Loucy (cell line): ENCODE data around the gene XRCC5.
A peak's percentile ranks its signal among the peaks of the same experiment; 100 is the strongest.

ENCODE experiments used
- H2AFZ ChIP-seq: fragments of 200-600 bp; sonication (generic); 2 replicates; pipeline ENCODE4 v1.6.0; 2016; ENCODE audit warnings: antibody characterized with exemption, mild to moderate bottlenecking, low read length, moderate library complexity
- H3F3A ChIP-seq: fragments of 200-600 bp; 2 replicates; pipeline ENCODE4 v1.6.0; 2016; ENCODE audit warnings: antibody characterized with exemption, low read depth, mild to moderate bottlenecking
- H3K27me3 ChIP-seq: fragments of 200-600 bp; sonication (generic); 2 replicates; pipeline ENCODE4 v1.6.1; 2014; ENCODE audit warnings: low read length, mild to moderate bottlenecking; ENCODE audit not compliant: insufficient read depth, poor library complexity, severe bottlenecking
- H3K36me3 ChIP-seq: fragments of 200-600 bp; sonication (generic); 2 replicates; pipeline ENCODE4 v1.6.1; 2016; ENCODE audit warnings: low read length; ENCODE audit not compliant: insufficient read depth
- H3K4me1 ChIP-seq: fragments of 200-600 bp; sonication (generic); 2 replicates; pipeline ENCODE4 v1.5.1; 2014; ENCODE audit warnings: low read length, mild to moderate bottlenecking; ENCODE audit not compliant: insufficient read depth, poor library complexity, severe bottlenecking
- H3K4me2 ChIP-seq: fragments of 200-600 bp; sonication (generic); 2 replicates; pipeline ENCODE4 v1.6.0; 2014; ENCODE audit warnings: antibody characterized with exemption, low read length, low read depth, mild to moderate bottlenecking; ENCODE audit not compliant: poor library complexity, severe bottlenecking
- H3K4me3 ChIP-seq: fragments of 200-600 bp; sonication (generic); 2 replicates; pipeline ENCODE4 v1.5.1; 2014; ENCODE audit warnings: low read length, mild to moderate bottlenecking, mixed read lengths; ENCODE audit not compliant: poor library complexity, severe bottlenecking
- H3K79me2 ChIP-seq: fragments of 200-600 bp; sonication (generic); 2 replicates; pipeline ENCODE4 v1.6.1; 2014; ENCODE audit warnings: low read length; ENCODE audit not compliant: insufficient read depth
- H3K9ac ChIP-seq: fragments of 200-600 bp; sonication (generic); 2 replicates; pipeline ENCODE4 v1.6.0; 2014; ENCODE audit warnings: mild to moderate bottlenecking, low read depth, low read length, moderate library complexity; ENCODE audit not compliant: poor library complexity, severe bottlenecking
- H3K9me2 ChIP-seq: fragments of 200-600 bp; sonication (generic); replicated peaks from 2 replicates; pipeline ENCODE4 v1.6.1; 2016; ENCODE audit warnings: low read depth, low read length, mixed read lengths
- H3K9me3 ChIP-seq: fragments of 200-600 bp; sonication (generic); 2 replicates; pipeline ENCODE4 v1.6.1; 2014; ENCODE audit warnings: mild to moderate bottlenecking, antibody characterized with exemption, low read length, low read depth; ENCODE audit not compliant: insufficient read depth
- H4K20me1 ChIP-seq: fragments of 200-600 bp; sonication (generic); 2 replicates; pipeline ENCODE4 v1.6.0; 2014; ENCODE audit warnings: antibody characterized with exemption, low read length, mild to moderate bottlenecking; ENCODE audit not compliant: insufficient read depth, poor library complexity, severe bottlenecking
- EZH2phosphoT487 ChIP-seq: fragments of 200-600 bp; IDR thresholded peaks from 2 replicates; pipeline ENCODE4 v1.6.1; 2018; ENCODE audit warnings: antibody characterized with exemption, mild to moderate bottlenecking, moderate library complexity, borderline replicate concordance
- TF ChIP-seq, protein P1 (sequence below): fragments of 200-600 bp; sonication (generic); conservative IDR thresholded peaks from 2 replicates; pipeline ENCODE4 v1.5.1; 2014; ENCODE audit warnings: mild to moderate bottlenecking, antibody characterized with exemption, low read length

Gene XRCC5

DNA sequence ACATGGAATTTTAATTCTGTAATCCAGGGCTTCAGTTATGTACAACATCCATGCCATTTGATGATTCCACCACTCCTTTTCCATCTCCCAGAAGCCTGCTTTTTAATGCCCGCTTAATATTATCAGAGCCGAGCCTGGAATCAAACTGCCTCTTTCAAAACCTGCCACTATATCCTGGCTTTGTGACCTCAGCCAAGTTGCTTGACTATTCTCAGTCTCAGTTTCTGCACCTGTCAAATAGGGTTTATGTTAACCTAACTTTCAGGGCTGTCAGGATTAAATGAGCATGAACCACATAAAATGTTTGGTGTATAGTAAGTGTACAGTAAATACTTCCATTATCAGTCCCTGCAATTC, 108.7 kb downstream of the XRCC5 start:
- TF ChIP-seq, protein P1, sequence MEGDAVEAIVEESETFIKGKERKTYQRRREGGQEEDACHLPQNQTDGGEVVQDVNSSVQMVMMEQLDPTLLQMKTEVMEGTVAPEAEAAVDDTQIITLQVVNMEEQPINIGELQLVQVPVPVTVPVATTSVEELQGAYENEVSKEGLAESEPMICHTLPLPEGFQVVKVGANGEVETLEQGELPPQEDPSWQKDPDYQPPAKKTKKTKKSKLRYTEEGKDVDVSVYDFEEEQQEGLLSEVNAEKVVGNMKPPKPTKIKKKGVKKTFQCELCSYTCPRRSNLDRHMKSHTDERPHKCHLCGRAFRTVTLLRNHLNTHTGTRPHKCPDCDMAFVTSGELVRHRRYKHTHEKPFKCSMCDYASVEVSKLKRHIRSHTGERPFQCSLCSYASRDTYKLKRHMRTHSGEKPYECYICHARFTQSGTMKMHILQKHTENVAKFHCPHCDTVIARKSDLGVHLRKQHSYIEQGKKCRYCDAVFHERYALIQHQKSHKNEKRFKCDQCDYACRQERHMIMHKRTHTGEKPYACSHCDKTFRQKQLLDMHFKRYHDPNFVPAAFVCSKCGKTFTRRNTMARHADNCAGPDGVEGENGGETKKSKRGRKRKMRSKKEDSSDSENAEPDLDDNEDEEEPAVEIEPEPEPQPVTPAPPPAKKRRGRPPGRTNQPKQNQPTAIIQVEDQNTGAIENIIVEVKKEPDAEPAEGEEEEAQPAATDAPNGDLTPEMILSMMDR = no peak
- TF ChIP-seq EZH2phosphoT487 = no peak
- Histone ChIP-seq H3K9me2 (no peaks in the 10 kb centered on the region), H3K79me2 (peaks cover 66% of the 10 kb centered on the region), H3K27me3 (no peaks in the 10 kb centered on the region), H3F3A (peaks cover 36% of the 10 kb centered on the region), H3K9ac (peak overlapping the region; percentile 98), H4K20me1 (no peaks in the 10 kb centered on the region), H3K4me2 (peak overlapping the region; percentile 90), H3K4me1 (peaks cover 92% of the 10 kb centered on the region), H3K36me3 (no peaks in the 10 kb centered on the region), H3K4me3 (peak overlapping the region; percentile 73), H2AFZ (no peak overlapping the region), H3K9me3 (no peaks in the 10 kb centered on the region)

DNA sequence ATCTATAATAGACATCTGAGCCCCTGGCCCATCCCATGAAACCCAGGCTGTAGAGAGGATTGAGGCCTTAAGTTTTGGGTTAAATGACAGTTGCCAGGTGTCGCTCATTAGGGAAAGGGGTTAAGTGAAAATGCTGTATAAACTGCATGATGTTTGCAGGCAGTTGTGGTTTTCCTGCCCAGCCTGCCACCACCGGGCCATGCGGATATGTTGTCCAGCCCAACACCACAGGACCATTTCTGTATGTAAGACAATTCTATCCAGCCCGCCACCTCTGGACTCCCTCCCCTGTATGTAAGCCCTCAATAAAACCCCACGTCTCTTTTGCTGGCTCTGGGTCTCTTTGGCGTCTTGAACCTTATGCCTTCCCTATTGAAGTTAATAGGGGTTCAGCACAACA, 110.7 kb downstream of the XRCC5 start:
- Histone ChIP-seq H3K9me2 (no peaks in the 10 kb centered on the region), H3K27me3 (no peaks in the 10 kb centered on the region), H3K4me3 (peak overlapping the region; percentile 73), H2AFZ (no peak overlapping the region), H3K4me2 (peak overlapping the region; percentile 90), H3K9ac (peak overlapping the region; percentile 98), H3F3A (peaks cover 41% of the 10 kb centered on the region), H3K36me3 (no peaks in the 10 kb centered on the region), H4K20me1 (no peaks in the 10 kb centered on the region), H3K4me1 (peaks cover 98% of the 10 kb centered on the region), H3K9me3 (no peaks in the 10 kb centered on the region), H3K79me2 (peaks cover 46% of the 10 kb centered on the region)
- no peak for TF ChIP-seq EZH2phosphoT487

DNA sequence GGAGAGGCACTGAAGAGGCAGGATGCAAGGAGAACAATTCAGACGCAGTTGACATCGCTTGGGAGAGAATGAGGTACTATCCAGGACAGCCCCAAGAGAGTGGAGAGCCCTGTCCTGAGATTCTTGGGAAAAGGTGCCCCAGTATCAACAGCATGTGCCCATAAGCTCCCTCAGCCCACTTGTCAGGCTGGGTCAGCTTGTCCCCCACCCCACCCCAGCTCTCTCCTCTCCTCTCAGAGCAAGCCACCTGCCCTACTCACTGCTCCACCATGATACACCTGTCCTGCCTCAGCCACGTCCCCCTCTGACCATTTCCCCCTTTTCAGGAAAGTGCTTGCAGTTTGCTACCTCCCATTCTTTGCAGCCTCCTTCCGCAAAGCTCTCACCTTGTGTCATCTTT, 111.8 kb downstream of the XRCC5 start:
- H3K9me3 ChIP-seq = no peaks in the 10 kb centered on the region
- no peaks in the 10 kb centered on the region for H4K20me1 ChIP-seq
- no peaks in the 10 kb centered on the region for H3K9me2 ChIP-seq
- no peak overlapping the region for H2AFZ ChIP-seq
- H3K27me3 ChIP-seq = no peaks in the 10 kb centered on the region
- peaks cover 87% of the 10 kb centered on the region for H3K4me1 ChIP-seq
- H3K79me2 ChIP-seq = peaks cover 35% of the 10 kb centered on the region; the same call in 1 of the 2 replicates
- no peak for TF ChIP-seq EZH2phosphoT487
- TF ChIP-seq, protein P1 = no peak
- peak overlapping the region; percentile 98 for H3K9ac ChIP-seq
- peak overlapping the region; percentile 73 for H3K4me3 ChIP-seq
- no peaks in the 10 kb centered on the region for H3K36me3 ChIP-seq
- peaks cover 41% of the 10 kb centered on the region for H3F3A ChIP-seq
- peak overlapping the region; percentile 90 for H3K4me2 ChIP-seq

DNA sequence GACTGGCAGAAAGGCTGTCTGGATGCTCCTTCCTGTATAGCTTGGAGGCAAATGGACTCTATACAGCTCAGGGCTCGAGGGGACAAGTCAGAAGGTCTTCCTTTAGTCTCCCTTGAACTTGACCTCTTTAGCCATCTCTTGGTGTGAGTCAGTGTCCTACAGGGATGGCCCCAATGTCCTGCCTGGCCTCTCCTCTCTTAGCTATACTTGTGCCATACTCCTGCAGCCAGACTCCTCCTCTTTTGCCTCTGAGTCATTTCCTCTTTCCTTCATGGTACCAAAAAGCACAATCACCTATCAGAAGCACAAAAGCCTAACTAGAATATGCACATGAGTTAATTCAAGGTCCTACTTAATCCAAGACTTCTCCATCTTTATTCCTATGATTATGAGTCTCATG, 112.7 kb downstream of the XRCC5 start:
- no peak for TF ChIP-seq EZH2phosphoT487
- Histone ChIP-seq H3K27me3 (no peaks in the 10 kb centered on the region), H3F3A (peaks cover 37% of the 10 kb centered on the region), H4K20me1 (no peaks in the 10 kb centered on the region), H2AFZ (no peak overlapping the region), H3K79me2 (peaks cover 26% of the 10 kb centered on the region; the same call in 1 of the 2 replicates), H3K9ac (peak overlapping the region; percentile 98), H3K36me3 (no peaks in the 10 kb centered on the region), H3K9me3 (no peaks in the 10 kb centered on the region), H3K4me2 (peak overlapping the region; percentile 90), H3K9me2 (no peaks in the 10 kb centered on the region), H3K4me1 (peaks cover 79% of the 10 kb centered on the region), H3K4me3 (peak overlapping the region; percentile 73)
